HEK293 (cell line): ENCODE measurements around the gene ARHGAP15.

ENCODE experiments used
- CTCF ChIA-PET: fragments of 350-600 bp; formaldehyde crosslinking; extraction: SDS; loops from one replicate; lab custom pipeline; 2021; ENCODE audit warnings: antibody characterized with exemption; lab: Yijun Ruan, JAX
- POLR2A ChIA-PET: fragments of 300-600 bp; formaldehyde crosslinking; extraction: SDS; loops from one replicate; lab custom pipeline; 2020; ENCODE audit warnings: antibody characterized with exemption, inconsistent platforms; lab: Yijun Ruan, JAX
- H3K27ac ChIP-seq: fragments of 200-500 bp; sonication (Bioruptor generic); 2 replicates; pipeline ENCODE4 v1.5.1; 2014; ENCODE audit warnings: low read depth, low read length, control low read depth, inconsistent platforms; ENCODE audit errors: extremely low read depth
- H3K36me3 ChIP-seq, 2 experiments: fragments of 200-500 bp in 1 of 2; sonication (Bioruptor generic) in 1 of 2; 1 replicate in 1 of 2; 2 replicates in 1 of 2; pipeline ENCODE4 v1.5.1; 2014 to 2017; ENCODE audit warnings: inconsistent platforms in 2 of 2, low read length in 2 of 2; ENCODE audit not compliant: control insufficient read depth in 2 of 2, insufficient read depth in 1 of 2
- H3K4me1 ChIP-seq: fragments of 200-500 bp; sonication (Bioruptor generic); 2 replicates; pipeline ENCODE4 v1.5.1; 2014; ENCODE audit warnings: mild to moderate bottlenecking, low read length, inconsistent platforms; ENCODE audit not compliant: control insufficient read depth, insufficient read depth
- H3K4me3 ChIP-seq: 2 replicates; pipeline ENCODE4 v1.5.1; 2011; ENCODE audit warnings: low read depth, mild to moderate bottlenecking, control low read depth, low read length, moderate library complexity
- H3K9me3 ChIP-seq: fragments of 200-500 bp; sonication (Bioruptor generic); 2 replicates; pipeline ENCODE4 v1.5.1; 2014; ENCODE audit warnings: low read depth, low read length, inconsistent platforms; ENCODE audit not compliant: control insufficient read depth, insufficient read depth
- GLI2 ChIP-seq: fragments of 450-650 bp; formaldehyde crosslinking; IDR thresholded peaks from 2 replicates; pipeline ENCODE4; 2017; ENCODE audit warnings: missing biosample characterization, missing genetic modification characterization, low read depth, borderline replicate concordance
- MYNN ChIP-seq: fragments of 450-650 bp; formaldehyde crosslinking; IDR thresholded peaks from 2 replicates; pipeline ENCODE4 v1.5.1; 2016; ENCODE audit warnings: missing biosample characterization, missing genetic modification characterization, borderline replicate concordance
- REPIN1 ChIP-seq: fragments of 450-650 bp; formaldehyde crosslinking; IDR thresholded peaks from 2 replicates; pipeline ENCODE4 v1.5.1; 2017; ENCODE audit warnings: missing biosample characterization, missing genetic modification characterization, low read depth
- SCRT2 ChIP-seq: fragments of 450-650 bp; formaldehyde crosslinking; IDR thresholded peaks from 2 replicates; pipeline ENCODE4 v1.5.1; 2016; ENCODE audit warnings: missing biosample characterization, missing genetic modification characterization
- SETDB1 ChIP-seq: IDR thresholded peaks from one replicate; pipeline ENCODE4 v1.6.1; 2017; ENCODE audit warnings: mild to moderate bottlenecking, low read length, moderate library complexity, mixed read lengths; ENCODE audit not compliant: insufficient read length
- SP7 ChIP-seq: fragments of 450-650 bp; formaldehyde crosslinking; IDR thresholded peaks from 2 replicates; pipeline ENCODE4 v1.5.1; 2016; ENCODE audit warnings: missing biosample characterization, missing genetic modification characterization
- YY1 ChIP-seq: fragments of 450-650 bp; formaldehyde crosslinking; IDR thresholded peaks from 2 replicates; pipeline ENCODE4 v1.5.1; 2018; ENCODE audit warnings: missing biosample characterization, missing genetic modification characterization
- ZFHX2 ChIP-seq: fragments of 450-650 bp; formaldehyde crosslinking; conservative IDR thresholded peaks from 2 replicates; pipeline ENCODE4 v1.5.1; 2016; ENCODE audit warnings: missing biosample characterization, missing genetic modification characterization
- ZNF221 ChIP-seq: fragments of 450-650 bp; formaldehyde crosslinking; IDR thresholded peaks from 2 replicates; pipeline ENCODE4 v1.5.1; 2017; ENCODE audit warnings: missing biosample characterization, missing genetic modification characterization, borderline replicate concordance
- ZNF266 ChIP-seq: fragments of 450-650 bp; formaldehyde crosslinking; IDR thresholded peaks from 2 replicates; pipeline ENCODE4 v1.5.1; 2016; ENCODE audit warnings: missing biosample characterization, missing genetic modification characterization, low read depth
- ZNF274 ChIP-seq, 2 experiments: fragments of 200-500 bp in 1 of 2; fragments of 450-650 bp in 1 of 2; sonication (Bioruptor generic) in 1 of 2; formaldehyde crosslinking in 1 of 2; IDR thresholded peaks; 2 replicates each; pipeline versions ENCODE4 v1.5.1 to v1.6.1; 2014 to 2016; ENCODE audit warnings: borderline replicate concordance in 1 of 2, inconsistent platforms in 1 of 2, low read length in 1 of 2, missing biosample characterization in 1 of 2, missing genetic modification characterization in 1 of 2
- ZNF292 ChIP-seq: fragments of 450-650 bp; formaldehyde crosslinking; IDR thresholded peaks from 2 replicates; pipeline ENCODE4 v1.5.1; 2016; ENCODE audit warnings: low read depth, missing biosample characterization, missing genetic modification characterization, borderline replicate concordance
- ZNF391 ChIP-seq: fragments of 450-650 bp; formaldehyde crosslinking; IDR thresholded peaks from 2 replicates; pipeline ENCODE4 v1.5.1; 2016; ENCODE audit warnings: low read depth, missing biosample characterization, missing genetic modification characterization, borderline replicate concordance
- ZNF426 ChIP-seq: fragments of 450-650 bp; formaldehyde crosslinking; IDR thresholded peaks from 2 replicates; pipeline ENCODE4 v1.5.1; 2017; ENCODE audit warnings: missing biosample characterization, missing genetic modification characterization, mild to moderate bottlenecking, inconsistent platforms, moderate library complexity
- ZNF501 ChIP-seq: fragments of 450-650 bp; formaldehyde crosslinking; IDR thresholded peaks from 2 replicates; pipeline ENCODE4 v1.5.1; 2016; ENCODE audit warnings: missing biosample characterization, missing genetic modification characterization
- ZNF548 ChIP-seq: fragments of 450-650 bp; formaldehyde crosslinking; IDR thresholded peaks from 2 replicates; pipeline ENCODE4 v1.5.1; 2016; ENCODE audit warnings: missing biosample characterization, missing genetic modification characterization
- ZNF610 ChIP-seq: fragments of 450-650 bp; formaldehyde crosslinking; IDR thresholded peaks from 2 replicates; pipeline ENCODE4 v1.5.1; 2016; ENCODE audit warnings: missing biosample characterization, missing genetic modification characterization, borderline replicate concordance
- ZNF776 ChIP-seq: fragments of 450-650 bp; formaldehyde crosslinking; IDR thresholded peaks from 2 replicates; pipeline ENCODE4 v1.5.0; 2017; ENCODE audit warnings: missing biosample characterization, missing genetic modification characterization, borderline replicate concordance
- ZNF843 ChIP-seq: fragments of 450-650 bp; formaldehyde crosslinking; IDR thresholded peaks from 2 replicates; pipeline ENCODE4 v1.5.1; 2016; ENCODE audit warnings: missing biosample characterization, missing genetic modification characterization
- ZSCAN16 ChIP-seq: fragments of 450-650 bp; formaldehyde crosslinking; IDR thresholded peaks from 2 replicates; pipeline ENCODE4 v1.5.1; 2016; ENCODE audit warnings: missing biosample characterization, missing genetic modification characterization
- TF ChIP-seq, protein P1 (sequence below): fragments of 450-650 bp; formaldehyde crosslinking; IDR thresholded peaks from 2 replicates; pipeline ENCODE4 v1.5.1; 2016; ENCODE audit warnings: missing biosample characterization, missing genetic modification characterization
- TF ChIP-seq, protein P2 (sequence below): fragments of 450-650 bp; formaldehyde crosslinking; IDR thresholded peaks from 2 replicates; pipeline ENCODE4 v1.5.1; 2016; ENCODE audit warnings: missing biosample characterization, missing genetic modification characterization
- TF ChIP-seq, protein P3 (sequence below): fragments of 450-650 bp; formaldehyde crosslinking; IDR thresholded peaks from 2 replicates; pipeline ENCODE4 v1.5.1; 2016; ENCODE audit warnings: missing biosample characterization, missing genetic modification characterization, borderline replicate concordance
- TF ChIP-seq, protein P4 (sequence below): fragments of 450-650 bp; formaldehyde crosslinking; IDR thresholded peaks from 2 replicates; pipeline ENCODE4 v1.5.1; 2017; ENCODE audit warnings: missing biosample characterization, missing genetic modification characterization
- TF ChIP-seq, protein P5 (sequence below): fragments of 450-650 bp; formaldehyde crosslinking; IDR thresholded peaks from 2 replicates; pipeline ENCODE4 v1.5.1; 2016; ENCODE audit warnings: missing biosample characterization, missing genetic modification characterization
- TF ChIP-seq, protein P6 (sequence below): fragments of 450-650 bp; IDR thresholded peaks from 2 replicates; pipeline ENCODE4 v1.5.1; 2018; ENCODE audit warnings: missing biosample characterization, mild to moderate bottlenecking, missing genetic modification characterization

Gene ARHGAP15

DNA sequence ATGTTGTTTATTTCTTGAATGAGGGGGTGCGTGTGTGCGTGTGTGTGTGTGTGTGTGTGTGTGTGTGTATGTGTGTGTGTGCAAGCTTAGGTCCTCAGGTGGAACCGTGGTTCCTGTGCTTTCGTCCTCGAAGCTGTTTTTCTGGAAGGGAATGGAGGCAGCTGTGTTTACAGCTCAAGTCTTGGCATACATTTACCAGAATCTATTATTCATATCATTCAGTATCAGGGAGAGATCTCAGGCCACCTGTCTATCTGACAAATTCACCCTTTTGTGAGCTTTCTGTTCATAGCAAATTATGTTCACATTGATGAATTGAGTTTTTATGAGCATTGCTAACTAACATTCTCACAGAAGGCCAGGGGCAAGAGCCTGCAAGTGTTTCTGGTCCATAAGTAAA, 550.4 kb downstream of the ARHGAP15 start:
- Histone ChIP-seq H3K4me3 (no peak overlapping the region), H3K4me1 (no peaks in the 10 kb centered on the region), H3K9me3 (no peaks in the 10 kb centered on the region), H3K36me3 (no peaks in the 10 kb centered on the region), H3K27ac (no peak overlapping the region)
- POLR2A ChIA-PET = no interaction called here
- TF ChIP-seq, protein P1, sequence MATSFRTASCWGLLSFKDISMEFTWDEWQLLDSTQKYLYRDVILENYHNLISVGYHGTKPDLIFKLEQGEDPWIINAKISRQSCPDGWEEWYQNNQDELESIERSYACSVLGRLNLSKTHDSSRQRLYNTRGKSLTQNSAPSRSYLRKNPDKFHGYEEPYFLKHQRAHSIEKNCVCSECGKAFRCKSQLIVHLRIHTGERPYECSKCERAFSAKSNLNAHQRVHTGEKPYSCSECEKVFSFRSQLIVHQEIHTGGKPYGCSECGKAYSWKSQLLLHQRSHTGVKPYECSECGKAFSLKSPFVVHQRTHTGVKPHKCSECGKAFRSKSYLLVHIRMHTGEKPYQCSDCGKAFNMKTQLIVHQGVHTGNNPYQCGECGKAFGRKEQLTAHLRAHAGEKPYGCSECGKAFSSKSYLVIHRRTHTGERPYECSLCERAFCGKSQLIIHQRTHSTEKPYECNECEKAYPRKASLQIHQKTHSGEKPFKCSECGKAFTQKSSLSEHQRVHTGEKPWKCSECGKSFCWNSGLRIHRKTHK = no peak
- TF ChIP-seq ZNF501 (tag by site-specific recombination) = no peak
- TF ChIP-seq ZNF292 = no peak
- TF ChIP-seq REPIN1 (tag by site-specific recombination) = no peak
- no peak for TF ChIP-seq GLI2 (tag by site-specific recombination)
- no peak for TF ChIP-seq SETDB1
- no peak for TF ChIP-seq ZNF426 (tag by site-specific recombination)
- TF ChIP-seq SP7 (tag by site-specific recombination) = no peak
- TF ChIP-seq SCRT2 = no peak
- TF ChIP-seq, all 188 proteins: peak for 0
- CTCF ChIA-PET = interaction anchor here (0.6 kb wide), 1 partner anchor 970 kb away, joined by 4 read pairs; no protein-coding TSS in a partner anchor

DNA sequence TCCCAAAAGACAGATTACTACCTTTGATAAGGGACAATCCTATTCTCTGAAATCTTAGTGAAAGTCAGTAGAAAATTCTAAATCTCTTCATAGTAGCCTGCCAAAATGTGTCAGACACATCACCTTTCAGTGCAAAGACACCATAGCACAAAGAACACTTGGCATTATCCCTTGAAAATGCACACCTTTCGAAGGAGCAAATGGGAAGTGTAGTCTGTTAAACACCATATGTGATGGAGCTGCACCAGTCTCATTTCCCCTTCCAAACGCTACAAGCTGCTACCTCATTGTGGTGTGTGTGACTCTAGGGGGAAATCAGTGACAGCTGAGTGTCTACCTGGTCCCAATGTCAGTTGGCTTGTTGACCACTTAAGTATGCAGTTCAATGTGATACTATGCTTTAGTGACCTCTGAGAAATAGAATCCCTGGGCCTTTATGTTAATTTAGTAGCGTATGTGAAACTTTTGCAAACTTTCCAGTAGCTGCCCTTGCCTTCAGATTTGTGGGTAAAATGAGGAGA, 551.7 kb downstream of the ARHGAP15 start:
- Histone ChIP-seq H3K27ac (no peak overlapping the region), H3K9me3 (no peaks in the 10 kb centered on the region), H3K4me3 (no peak overlapping the region), H3K36me3 (no peaks in the 10 kb centered on the region), H3K4me1 (no peaks in the 10 kb centered on the region)
- ChIA-PET CTCF (no interaction called here), POLR2A (no interaction called here)
- TF ChIP-seq MYNN (no peak), ZNF266 (tag by site-specific recombination) (no peak), ZSCAN16 (tag by site-specific recombination) (no peak), ZNF221 (tag by site-specific recombination) (no peak), ZNF391 (tag by site-specific recombination) (no peak), ZNF843 (no peak), YY1 (tag by site-specific recombination) (no peak), ZNF274 (IDR thresholded peaks at IDR 0.05; ENCODE audit: low read length) (no peak), ZNF274 (tag by site-specific recombination; IDR thresholded peaks at IDR 0.05; ENCODE audit: borderline replicate concordance) (no peak), ZFHX2 (no peak), ZNF548 (tag by site-specific recombination) (no peak), SP7 (tag by site-specific recombination) (no peak), ZNF776 (tag by site-specific recombination) (no peak), ZNF610 (tag by site-specific recombination) (no peak)
- TF ChIP-seq, protein P2, sequence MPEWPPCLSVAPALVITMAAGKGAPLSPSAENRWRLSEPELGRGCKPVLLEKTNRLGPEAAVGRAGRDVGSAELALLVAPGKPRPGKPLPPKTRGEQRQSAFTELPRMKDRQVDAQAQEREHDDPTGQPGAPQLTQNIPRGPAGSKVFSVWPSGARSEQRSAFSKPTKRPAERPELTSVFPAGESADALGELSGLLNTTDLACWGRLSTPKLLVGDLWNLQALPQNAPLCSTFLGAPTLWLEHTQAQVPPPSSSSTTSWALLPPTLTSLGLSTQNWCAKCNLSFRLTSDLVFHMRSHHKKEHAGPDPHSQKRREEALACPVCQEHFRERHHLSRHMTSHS (tag by site-specific recombination) = no peak
- TF ChIP-seq, protein P3, sequence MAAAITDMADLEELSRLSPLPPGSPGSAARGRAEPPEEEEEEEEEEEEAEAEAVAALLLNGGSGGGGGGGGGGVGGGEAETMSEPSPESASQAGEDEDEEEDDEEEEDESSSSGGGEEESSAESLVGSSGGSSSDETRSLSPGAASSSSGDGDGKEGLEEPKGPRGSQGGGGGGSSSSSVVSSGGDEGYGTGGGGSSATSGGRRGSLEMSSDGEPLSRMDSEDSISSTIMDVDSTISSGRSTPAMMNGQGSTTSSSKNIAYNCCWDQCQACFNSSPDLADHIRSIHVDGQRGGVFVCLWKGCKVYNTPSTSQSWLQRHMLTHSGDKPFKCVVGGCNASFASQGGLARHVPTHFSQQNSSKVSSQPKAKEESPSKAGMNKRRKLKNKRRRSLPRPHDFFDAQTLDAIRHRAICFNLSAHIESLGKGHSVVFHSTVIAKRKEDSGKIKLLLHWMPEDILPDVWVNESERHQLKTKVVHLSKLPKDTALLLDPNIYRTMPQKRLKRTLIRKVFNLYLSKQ (tag by site-specific recombination) = no peak
- TF ChIP-seq, protein P4, sequence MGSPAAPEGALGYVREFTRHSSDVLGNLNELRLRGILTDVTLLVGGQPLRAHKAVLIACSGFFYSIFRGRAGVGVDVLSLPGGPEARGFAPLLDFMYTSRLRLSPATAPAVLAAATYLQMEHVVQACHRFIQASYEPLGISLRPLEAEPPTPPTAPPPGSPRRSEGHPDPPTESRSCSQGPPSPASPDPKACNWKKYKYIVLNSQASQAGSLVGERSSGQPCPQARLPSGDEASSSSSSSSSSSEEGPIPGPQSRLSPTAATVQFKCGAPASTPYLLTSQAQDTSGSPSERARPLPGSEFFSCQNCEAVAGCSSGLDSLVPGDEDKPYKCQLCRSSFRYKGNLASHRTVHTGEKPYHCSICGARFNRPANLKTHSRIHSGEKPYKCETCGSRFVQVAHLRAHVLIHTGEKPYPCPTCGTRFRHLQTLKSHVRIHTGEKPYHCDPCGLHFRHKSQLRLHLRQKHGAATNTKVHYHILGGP (tag by site-specific recombination) = no peak
- TF ChIP-seq, protein P5, sequence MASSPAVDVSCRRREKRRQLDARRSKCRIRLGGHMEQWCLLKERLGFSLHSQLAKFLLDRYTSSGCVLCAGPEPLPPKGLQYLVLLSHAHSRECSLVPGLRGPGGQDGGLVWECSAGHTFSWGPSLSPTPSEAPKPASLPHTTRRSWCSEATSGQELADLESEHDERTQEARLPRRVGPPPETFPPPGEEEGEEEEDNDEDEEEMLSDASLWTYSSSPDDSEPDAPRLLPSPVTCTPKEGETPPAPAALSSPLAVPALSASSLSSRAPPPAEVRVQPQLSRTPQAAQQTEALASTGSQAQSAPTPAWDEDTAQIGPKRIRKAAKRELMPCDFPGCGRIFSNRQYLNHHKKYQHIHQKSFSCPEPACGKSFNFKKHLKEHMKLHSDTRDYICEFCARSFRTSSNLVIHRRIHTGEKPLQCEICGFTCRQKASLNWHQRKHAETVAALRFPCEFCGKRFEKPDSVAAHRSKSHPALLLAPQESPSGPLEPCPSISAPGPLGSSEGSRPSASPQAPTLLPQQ (tag by site-specific recombination) = no peak
- TF ChIP-seq, protein P6, sequence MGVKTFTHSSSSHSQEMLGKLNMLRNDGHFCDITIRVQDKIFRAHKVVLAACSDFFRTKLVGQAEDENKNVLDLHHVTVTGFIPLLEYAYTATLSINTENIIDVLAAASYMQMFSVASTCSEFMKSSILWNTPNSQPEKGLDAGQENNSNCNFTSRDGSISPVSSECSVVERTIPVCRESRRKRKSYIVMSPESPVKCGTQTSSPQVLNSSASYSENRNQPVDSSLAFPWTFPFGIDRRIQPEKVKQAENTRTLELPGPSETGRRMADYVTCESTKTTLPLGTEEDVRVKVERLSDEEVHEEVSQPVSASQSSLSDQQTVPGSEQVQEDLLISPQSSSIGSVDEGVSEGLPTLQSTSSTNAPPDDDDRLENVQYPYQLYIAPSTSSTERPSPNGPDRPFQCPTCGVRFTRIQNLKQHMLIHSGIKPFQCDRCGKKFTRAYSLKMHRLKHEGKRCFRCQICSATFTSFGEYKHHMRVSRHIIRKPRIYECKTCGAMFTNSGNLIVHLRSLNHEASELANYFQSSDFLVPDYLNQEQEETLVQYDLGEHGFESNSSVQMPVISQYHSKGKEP (tag by site-specific recombination) = no peak
